GM23338 (cell line): ENCODE results near the gene P4HA1. TPM values are rescaled to one million over a fixed set of nuclear protein-coding genes. Genes with fewer than 3 reads are reported as not detected.

Experiments used
- ATAC-seq: fragments of 200-7000 bp; cut with Tn5 transposase; 3 replicates; pipeline ENCODE4 v1.9.1; 2020
- DNase-seq: peaks from one replicate; pipeline ENCODE4 v3.0.0-alpha.2; 2015; ENCODE audit warnings: low spot score
- H2AFZ ChIP-seq: fragments of 200-600 bp; sonication (generic); 2 replicates; pipeline ENCODE4 v1.8.0; 2016; ENCODE audit warnings: antibody characterized with exemption, mild to moderate bottlenecking, moderate library complexity
- H3F3A ChIP-seq: fragments of 200-600 bp; sonication (generic); replicated peaks from 2 replicates; pipeline ENCODE4 v1.8.0; 2017; ENCODE audit warnings: antibody characterized with exemption, mixed run types, low read depth
- H3K27ac ChIP-seq: fragments of 200-600 bp; sonication (generic); 2 replicates; pipeline ENCODE4 v1.6.1; 2016; ENCODE audit warnings: low read depth
- H3K27me3 ChIP-seq: fragments of 200-600 bp; sonication (generic); 2 replicates; pipeline ENCODE4 v1.8.0; 2016; ENCODE audit warnings: mild to moderate bottlenecking, mixed run types, moderate library complexity; ENCODE audit not compliant: insufficient read depth
- H3K36me3 ChIP-seq: fragments of 200-600 bp; sonication (generic); 2 replicates; pipeline ENCODE4 v1.8.0; 2016; ENCODE audit warnings: mild to moderate bottlenecking; ENCODE audit not compliant: insufficient read depth
- H3K4me1 ChIP-seq: fragments of 200-600 bp; sonication (generic); 2 replicates; pipeline ENCODE4 v1.8.0; 2016; ENCODE audit warnings: mild to moderate bottlenecking, moderate library complexity; ENCODE audit not compliant: insufficient read depth
- H3K4me2 ChIP-seq: fragments of 200-600 bp; sonication (generic); 2 replicates; pipeline ENCODE4 v1.7.1; 2017; ENCODE audit warnings: mixed run types
- H3K4me3 ChIP-seq: fragments of 200-600 bp; sonication (generic); 2 replicates; pipeline ENCODE4 v1.6.1; 2016; ENCODE audit warnings: mixed run types
- H3K79me2 ChIP-seq: fragments of 200-600 bp; sonication (generic); replicated peaks from 2 replicates; pipeline ENCODE4 v1.8.0; 2017; ENCODE audit warnings: mild to moderate bottlenecking; ENCODE audit not compliant: insufficient read depth
- H3K9me2 ChIP-seq: fragments of 200-600 bp; sonication (generic); 2 replicates; pipeline ENCODE4 v1.8.0; 2017; ENCODE audit not compliant: insufficient read depth
- H4K20me1 ChIP-seq: fragments of 200-600 bp; sonication (generic); replicated peaks from 2 replicates; pipeline ENCODE4 v1.8.0; 2017; ENCODE audit warnings: mild to moderate bottlenecking; ENCODE audit not compliant: insufficient read depth
- H3K27ac Mint-ChIP-seq: 2 replicates; pipeline ENCODE4 v1.8.0; 2020; ENCODE audit warnings: inconsistent platforms, mild to moderate bottlenecking, moderate library complexity, mixed read lengths
- H3K27me3 Mint-ChIP-seq: 3 replicates; pipeline ENCODE4 v1.8.0; 2022; ENCODE audit warnings: low read depth, mild to moderate bottlenecking, moderate library complexity, mixed read lengths, inconsistent platforms; ENCODE audit not compliant: insufficient read depth, poor library complexity
- H3K36me3 Mint-ChIP-seq: 3 replicates; pipeline ENCODE4 v1.8.0; 2021; ENCODE audit warnings: low read depth, mild to moderate bottlenecking, inconsistent platforms, moderate library complexity, mixed read lengths
- H3K4me1 Mint-ChIP-seq: 3 replicates; pipeline ENCODE4 v1.8.0; 2020; ENCODE audit warnings: mild to moderate bottlenecking, inconsistent platforms, mixed read lengths
- H3K4me3 Mint-ChIP-seq: 3 replicates; pipeline ENCODE4 v1.8.0; 2021; ENCODE audit warnings: moderate library complexity, mild to moderate bottlenecking, inconsistent platforms, mixed read lengths
- H3K9me3 Mint-ChIP-seq: 3 replicates; pipeline ENCODE4 v1.8.0; 2020; ENCODE audit warnings: moderate library complexity, mild to moderate bottlenecking, inconsistent platforms, mixed read lengths
- CREB1 ChIP-seq: fragments of 250-450 bp; sonication (Bioruptor Pico); IDR thresholded peaks from 2 replicates; pipeline ENCODE4 v1.5.0; 2020; ENCODE audit warnings: low read depth, mild to moderate bottlenecking, moderate library complexity
- EZH2 ChIP-seq: fragments of 200-600 bp; sonication (generic); IDR thresholded peaks from one replicate; pipeline ENCODE4 v1.8.0; 2017; ENCODE audit warnings: antibody characterized with exemption, mild to moderate bottlenecking, low read depth; ENCODE audit not compliant: unreplicated experiment
- EZH2phosphoT487 ChIP-seq: fragments of 200-600 bp; sonication (generic); IDR thresholded peaks from one replicate; pipeline ENCODE4 v1.8.1; 2018; ENCODE audit warnings: antibody characterized with exemption; ENCODE audit not compliant: unreplicated experiment
- JUNB ChIP-seq: IDR thresholded peaks from one replicate; pipeline ENCODE4 v1.6.1; 2016; ENCODE audit warnings: antibody characterized with exemption; ENCODE audit not compliant: unreplicated experiment
- NANOG ChIP-seq: IDR thresholded peaks from 2 replicates; pipeline ENCODE4 v1.6.1; 2016; ENCODE audit warnings: antibody characterized with exemption, borderline replicate concordance
- POLR2AphosphoS5 ChIP-seq: IDR thresholded peaks from 2 replicates; pipeline ENCODE4 v1.6.1; 2016; ENCODE audit warnings: antibody characterized with exemption, low read depth
- STAT1 ChIP-seq: IDR thresholded peaks from one replicate; pipeline ENCODE4 v1.6.1; 2016; ENCODE audit warnings: antibody characterized with exemption; ENCODE audit not compliant: unreplicated experiment
- ZNF114 ChIP-seq: fragments of 250-450 bp; sonication (Bioruptor Pico); IDR thresholded peaks from 2 replicates; pipeline ENCODE4 v1.5.0; 2020; ENCODE audit warnings: mild to moderate bottlenecking, moderate library complexity
- ZNF331 ChIP-seq: fragments of 250-450 bp; sonication (Bioruptor Pico); IDR thresholded peaks from 2 replicates; pipeline ENCODE4 v1.5.0; 2020; ENCODE audit warnings: low read depth, mild to moderate bottlenecking, moderate library complexity
- ZNF462 ChIP-seq: fragments of 250-450 bp; sonication (Bioruptor Pico); IDR thresholded peaks from 2 replicates; pipeline ENCODE4 v1.5.0; 2020; ENCODE audit warnings: mild to moderate bottlenecking, moderate library complexity
- polyA plus RNA-seq: library from polyadenylated mRNA; unstranded; fragments of >200 nt; fragmentation: Nextera tagmentation; extraction: Ambion mirVana; gene quantifications from 2 replicates; pipeline ENCODE4 v1.2.1, GENCODE V29; 2016
- total RNA-seq: library from RNA; depleted of rRNA; stranded (reverse); fragments of >200 nt; shearing (Covaris generic); gene quantifications from 2 replicates; pipeline ENCODE4 v1.2.3, GENCODE V29; 2014
- TF ChIP-seq, protein P1 (sequence below): IDR thresholded peaks from 2 replicates; pipeline ENCODE4 v1.6.1; 2016; ENCODE audit warnings: antibody characterized with exemption
- TF ChIP-seq, protein P2 (sequence below): IDR thresholded peaks from one replicate; pipeline ENCODE4 v1.6.1; 2018; ENCODE audit warnings: antibody characterized with exemption; ENCODE audit not compliant: unreplicated experiment
- TF ChIP-seq, protein P3 (sequence below), 2 experiments: fragments of 200-600 bp in 1 of 2; sonication (generic) in 1 of 2; conservative IDR thresholded peaks; 2 replicates each; pipeline versions ENCODE4 v1.5.1 to v1.6.1; 2016 to 2017; ENCODE audit warnings: antibody characterized with exemption in 2 of 2, low read depth in 2 of 2, mild to moderate bottlenecking in 2 of 2, moderate library complexity in 1 of 2

Gene P4HA1
- total and polyA plus RNA-seq, 2 experiments from 2014 or later = 26.4 to 27.1 TPM

DNA sequence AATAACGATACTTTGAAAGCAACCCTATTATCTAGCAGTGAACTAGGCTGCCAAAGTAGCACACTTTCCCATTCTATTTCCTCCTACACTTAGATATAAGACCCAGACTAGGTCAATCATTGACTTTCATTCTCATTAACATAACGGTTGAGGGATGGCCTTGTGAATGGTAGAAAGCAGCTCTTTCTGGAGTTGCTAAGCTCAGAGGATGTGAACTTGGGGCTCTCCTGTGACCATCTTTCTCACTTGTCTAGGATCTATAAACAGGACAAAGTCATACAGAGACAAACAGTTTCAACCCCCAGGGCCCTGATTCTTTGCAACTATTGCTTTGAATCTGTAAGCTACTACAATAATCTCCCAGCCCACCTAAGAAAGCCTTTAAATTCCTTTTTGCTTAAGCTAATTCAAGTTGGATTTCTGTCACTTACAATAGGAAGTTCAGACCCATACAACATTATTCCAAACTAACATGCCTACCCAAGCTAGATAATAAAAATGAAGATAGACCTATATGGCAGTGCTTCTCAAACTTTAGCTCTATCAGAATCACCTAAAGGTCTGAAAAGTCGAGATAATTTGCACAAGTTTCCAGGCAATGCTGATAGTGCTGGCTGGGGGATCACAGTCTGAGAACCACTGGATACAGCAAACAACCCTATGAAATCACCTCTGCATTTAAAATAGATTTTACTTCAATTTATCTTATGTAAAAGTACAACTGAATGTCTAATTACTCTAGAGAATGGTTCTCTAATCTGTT, 16.7 kb downstream of the P4HA1 start:
- no peaks in the 10 kb centered on the region for H4K20me1 ChIP-seq
- H3K4me2 ChIP-seq = no peak overlapping the region
- H2AFZ ChIP-seq = no peak overlapping the region
- TF ChIP-seq ZNF462 (CRISPR knock-in tag) (no peak), POLR2AphosphoS5 (no peak), EZH2 (no peak), STAT1 (no peak), NANOG (no peak), CREB1 (no peak), ZNF114 (CRISPR knock-in tag) (no peak), JUNB (no peak), EZH2phosphoT487 (no peak), ZNF331 (CRISPR knock-in tag) (no peak)
- TF ChIP-seq, protein P1, sequence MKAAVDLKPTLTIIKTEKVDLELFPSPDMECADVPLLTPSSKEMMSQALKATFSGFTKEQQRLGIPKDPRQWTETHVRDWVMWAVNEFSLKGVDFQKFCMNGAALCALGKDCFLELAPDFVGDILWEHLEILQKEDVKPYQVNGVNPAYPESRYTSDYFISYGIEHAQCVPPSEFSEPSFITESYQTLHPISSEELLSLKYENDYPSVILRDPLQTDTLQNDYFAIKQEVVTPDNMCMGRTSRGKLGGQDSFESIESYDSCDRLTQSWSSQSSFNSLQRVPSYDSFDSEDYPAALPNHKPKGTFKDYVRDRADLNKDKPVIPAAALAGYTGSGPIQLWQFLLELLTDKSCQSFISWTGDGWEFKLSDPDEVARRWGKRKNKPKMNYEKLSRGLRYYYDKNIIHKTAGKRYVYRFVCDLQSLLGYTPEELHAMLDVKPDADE = no peak
- TF ChIP-seq, protein P2, sequence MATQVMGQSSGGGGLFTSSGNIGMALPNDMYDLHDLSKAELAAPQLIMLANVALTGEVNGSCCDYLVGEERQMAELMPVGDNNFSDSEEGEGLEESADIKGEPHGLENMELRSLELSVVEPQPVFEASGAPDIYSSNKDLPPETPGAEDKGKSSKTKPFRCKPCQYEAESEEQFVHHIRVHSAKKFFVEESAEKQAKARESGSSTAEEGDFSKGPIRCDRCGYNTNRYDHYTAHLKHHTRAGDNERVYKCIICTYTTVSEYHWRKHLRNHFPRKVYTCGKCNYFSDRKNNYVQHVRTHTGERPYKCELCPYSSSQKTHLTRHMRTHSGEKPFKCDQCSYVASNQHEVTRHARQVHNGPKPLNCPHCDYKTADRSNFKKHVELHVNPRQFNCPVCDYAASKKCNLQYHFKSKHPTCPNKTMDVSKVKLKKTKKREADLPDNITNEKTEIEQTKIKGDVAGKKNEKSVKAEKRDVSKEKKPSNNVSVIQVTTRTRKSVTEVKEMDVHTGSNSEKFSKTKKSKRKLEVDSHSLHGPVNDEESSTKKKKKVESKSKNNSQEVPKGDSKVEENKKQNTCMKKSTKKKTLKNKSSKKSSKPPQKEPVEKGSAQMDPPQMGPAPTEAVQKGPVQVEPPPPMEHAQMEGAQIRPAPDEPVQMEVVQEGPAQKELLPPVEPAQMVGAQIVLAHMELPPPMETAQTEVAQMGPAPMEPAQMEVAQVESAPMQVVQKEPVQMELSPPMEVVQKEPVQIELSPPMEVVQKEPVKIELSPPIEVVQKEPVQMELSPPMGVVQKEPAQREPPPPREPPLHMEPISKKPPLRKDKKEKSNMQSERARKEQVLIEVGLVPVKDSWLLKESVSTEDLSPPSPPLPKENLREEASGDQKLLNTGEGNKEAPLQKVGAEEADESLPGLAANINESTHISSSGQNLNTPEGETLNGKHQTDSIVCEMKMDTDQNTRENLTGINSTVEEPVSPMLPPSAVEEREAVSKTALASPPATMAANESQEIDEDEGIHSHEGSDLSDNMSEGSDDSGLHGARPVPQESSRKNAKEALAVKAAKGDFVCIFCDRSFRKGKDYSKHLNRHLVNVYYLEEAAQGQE = no peak
- TF ChIP-seq, protein P3, sequence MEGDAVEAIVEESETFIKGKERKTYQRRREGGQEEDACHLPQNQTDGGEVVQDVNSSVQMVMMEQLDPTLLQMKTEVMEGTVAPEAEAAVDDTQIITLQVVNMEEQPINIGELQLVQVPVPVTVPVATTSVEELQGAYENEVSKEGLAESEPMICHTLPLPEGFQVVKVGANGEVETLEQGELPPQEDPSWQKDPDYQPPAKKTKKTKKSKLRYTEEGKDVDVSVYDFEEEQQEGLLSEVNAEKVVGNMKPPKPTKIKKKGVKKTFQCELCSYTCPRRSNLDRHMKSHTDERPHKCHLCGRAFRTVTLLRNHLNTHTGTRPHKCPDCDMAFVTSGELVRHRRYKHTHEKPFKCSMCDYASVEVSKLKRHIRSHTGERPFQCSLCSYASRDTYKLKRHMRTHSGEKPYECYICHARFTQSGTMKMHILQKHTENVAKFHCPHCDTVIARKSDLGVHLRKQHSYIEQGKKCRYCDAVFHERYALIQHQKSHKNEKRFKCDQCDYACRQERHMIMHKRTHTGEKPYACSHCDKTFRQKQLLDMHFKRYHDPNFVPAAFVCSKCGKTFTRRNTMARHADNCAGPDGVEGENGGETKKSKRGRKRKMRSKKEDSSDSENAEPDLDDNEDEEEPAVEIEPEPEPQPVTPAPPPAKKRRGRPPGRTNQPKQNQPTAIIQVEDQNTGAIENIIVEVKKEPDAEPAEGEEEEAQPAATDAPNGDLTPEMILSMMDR (conservative IDR thresholded peaks at IDR 0.05; ENCODE audit: low read depth in 2 of 2) = no peak
- no peaks in the 10 kb centered on the region for H3K36me3 ChIP-seq
- H3K4me1 ChIP-seq = no peaks in the 10 kb centered on the region
- H3K9me2 ChIP-seq = no peaks in the 10 kb centered on the region
- Mint-ChIP-seq H3K4me1 (no peaks in the 10 kb centered on the region), H3K9me3 (no peaks in the 10 kb centered on the region), H3K36me3 (no peaks in the 10 kb centered on the region), H3K27me3 (no peaks in the 10 kb centered on the region), H3K27ac (no peak overlapping the region), H3K4me3 (no peak overlapping the region)
- ATAC-seq = no peak
- H3K4me3 ChIP-seq = no peak overlapping the region
- DNase-seq = no peak
- H3F3A ChIP-seq = no peaks in the 10 kb centered on the region
- H3K27me3 ChIP-seq = no peaks in the 10 kb centered on the region
- peaks cover 32% of the 10 kb centered on the region; the same call in 1 of the 2 replicates for H3K79me2 ChIP-seq
- H3K27ac ChIP-seq = no peak overlapping the region
